ENCODE data around the gene CST7.

The CST7 gene

GRCh38 chr20:24963672-24964505 is 14.8 kb downstream of the CST7 start:
- Histone ChIP-seq H3K4me3 (ENCODE audit: insufficient read depth, low read length, poor library complexity, severe bottlenecking) (no peak overlapping the region), H3K9me2 (replicated peaks; ENCODE audit: insufficient read depth, low read length) (no peaks in the 10 kb centered on the region), H3K36me3 (ENCODE audit: low read length) (no peaks in the 10 kb centered on the region), H3F3A (ENCODE audit: insufficient read depth) (no peaks in the 10 kb centered on the region), H2AFZ (ENCODE audit: low read depth, low read length, severe bottlenecking) (no peak overlapping the region), H3K9ac (ENCODE audit: low read length) (no peak overlapping the region), H3K9me3 (ENCODE audit: insufficient read depth, low read length) (no peaks in the 10 kb centered on the region), H3K4me2 (ENCODE audit: low read depth, low read length, poor library complexity, severe bottlenecking) (no peak overlapping the region), H3K27ac (ENCODE audit: low read depth, low read length) (no peak overlapping the region), H3K27me3 (ENCODE audit: low read length) (no peaks in the 10 kb centered on the region), H3K79me2 (ENCODE audit: insufficient read depth, low read length) (no peaks in the 10 kb centered on the region), H4K20me1 (ENCODE audit: low read depth, low read length) (no peaks in the 10 kb centered on the region)
- TF ChIP-seq, protein P1, sequence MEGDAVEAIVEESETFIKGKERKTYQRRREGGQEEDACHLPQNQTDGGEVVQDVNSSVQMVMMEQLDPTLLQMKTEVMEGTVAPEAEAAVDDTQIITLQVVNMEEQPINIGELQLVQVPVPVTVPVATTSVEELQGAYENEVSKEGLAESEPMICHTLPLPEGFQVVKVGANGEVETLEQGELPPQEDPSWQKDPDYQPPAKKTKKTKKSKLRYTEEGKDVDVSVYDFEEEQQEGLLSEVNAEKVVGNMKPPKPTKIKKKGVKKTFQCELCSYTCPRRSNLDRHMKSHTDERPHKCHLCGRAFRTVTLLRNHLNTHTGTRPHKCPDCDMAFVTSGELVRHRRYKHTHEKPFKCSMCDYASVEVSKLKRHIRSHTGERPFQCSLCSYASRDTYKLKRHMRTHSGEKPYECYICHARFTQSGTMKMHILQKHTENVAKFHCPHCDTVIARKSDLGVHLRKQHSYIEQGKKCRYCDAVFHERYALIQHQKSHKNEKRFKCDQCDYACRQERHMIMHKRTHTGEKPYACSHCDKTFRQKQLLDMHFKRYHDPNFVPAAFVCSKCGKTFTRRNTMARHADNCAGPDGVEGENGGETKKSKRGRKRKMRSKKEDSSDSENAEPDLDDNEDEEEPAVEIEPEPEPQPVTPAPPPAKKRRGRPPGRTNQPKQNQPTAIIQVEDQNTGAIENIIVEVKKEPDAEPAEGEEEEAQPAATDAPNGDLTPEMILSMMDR (IDR thresholded peaks at IDR 0.05; ENCODE audit: insufficient read depth, low read length, poor library complexity, severe bottlenecking): no peak
- no peak for TF ChIP-seq EZH2phosphoT487 (conservative IDR thresholded peaks at IDR 0.05; ENCODE audit: low read length)

DNA sequence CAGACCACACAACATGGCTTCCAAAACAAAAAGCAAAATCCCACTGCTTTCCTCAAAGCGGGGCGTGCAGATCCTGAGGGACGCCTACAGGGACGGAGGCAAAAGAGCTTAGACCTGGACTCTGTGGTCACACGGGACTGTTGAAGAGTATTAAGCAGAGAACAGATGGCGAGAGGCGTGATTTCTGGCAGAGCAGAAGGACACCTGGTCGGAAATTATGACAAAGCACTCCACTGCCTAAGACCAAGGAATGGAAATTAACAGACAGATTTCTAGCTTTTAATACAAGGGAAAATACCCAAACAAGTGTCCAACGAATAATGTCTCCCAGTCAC is 15.4 kb downstream of the CST7 start:
- Histone ChIP-seq H3K4me2 (ENCODE audit: low read depth, low read length, poor library complexity, severe bottlenecking) (no peak overlapping the region), H3K27me3 (ENCODE audit: low read length) (no peaks in the 10 kb centered on the region), H3K9me3 (ENCODE audit: insufficient read depth, low read length) (no peaks in the 10 kb centered on the region), H3K4me3 (ENCODE audit: insufficient read depth, low read length, poor library complexity, severe bottlenecking) (no peak overlapping the region), H3F3A (ENCODE audit: insufficient read depth) (no peaks in the 10 kb centered on the region), H3K9me2 (replicated peaks; ENCODE audit: insufficient read depth, low read length) (no peaks in the 10 kb centered on the region), H3K27ac (ENCODE audit: low read depth, low read length) (no peak overlapping the region), H3K79me2 (ENCODE audit: insufficient read depth, low read length) (no peaks in the 10 kb centered on the region), H2AFZ (ENCODE audit: low read depth, low read length, severe bottlenecking) (no peak overlapping the region), H4K20me1 (ENCODE audit: low read depth, low read length) (no peaks in the 10 kb centered on the region), H3K36me3 (ENCODE audit: low read length) (no peaks in the 10 kb centered on the region), H3K9ac (ENCODE audit: low read length) (no peak overlapping the region)
- TF ChIP-seq EZH2phosphoT487 (conservative IDR thresholded peaks at IDR 0.05; ENCODE audit: low read length): no peak
- TF ChIP-seq, protein P1 (IDR thresholded peaks at IDR 0.05; ENCODE audit: insufficient read depth, low read length, poor library complexity, severe bottlenecking): no peak

DNA sequence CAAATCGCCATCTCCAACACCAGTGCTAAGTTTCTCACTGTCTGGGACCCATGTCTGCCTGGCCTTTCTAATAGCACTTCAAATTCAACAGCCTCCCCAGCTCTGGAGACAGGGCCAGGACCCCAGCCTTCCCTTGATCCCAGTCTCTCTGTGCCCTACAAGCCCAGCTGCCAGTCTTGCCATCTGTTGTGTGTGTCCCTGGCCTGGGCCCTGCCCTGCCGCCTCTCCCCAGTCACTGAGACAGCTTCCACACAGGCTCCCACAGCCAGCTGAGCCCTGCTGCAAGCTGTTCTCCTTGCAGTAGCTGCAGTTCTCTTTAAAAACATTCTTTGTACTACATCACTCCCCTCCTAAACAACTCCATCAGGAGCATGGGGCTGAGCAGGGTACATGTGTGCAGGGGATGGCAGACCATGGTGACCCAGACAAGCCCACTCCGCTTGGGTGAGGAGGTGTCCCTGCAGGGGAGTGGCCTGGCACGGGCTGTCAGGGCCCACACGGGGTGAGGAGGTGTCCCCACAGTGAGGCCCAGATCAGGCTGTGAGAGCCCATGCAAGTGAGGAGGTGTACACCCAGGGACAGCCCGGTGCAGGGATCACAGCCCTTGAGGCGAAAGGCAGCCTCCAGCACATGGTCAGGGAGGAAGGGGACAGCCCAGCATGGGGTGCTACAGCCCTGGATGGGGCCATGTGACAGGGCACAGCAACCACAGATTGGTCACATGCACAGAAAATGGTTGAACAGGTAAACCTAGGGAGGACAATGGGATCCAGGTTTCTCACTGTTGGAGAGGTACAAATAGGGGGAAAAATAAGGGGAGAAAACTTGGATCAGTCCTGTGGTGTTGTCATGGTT is 16.2 kb downstream of the CST7 start:
- Histone ChIP-seq H3K27ac (ENCODE audit: low read depth, low read length) (no peak overlapping the region), H4K20me1 (ENCODE audit: low read depth, low read length) (no peaks in the 10 kb centered on the region), H3K9me2 (replicated peaks; ENCODE audit: insufficient read depth, low read length) (no peaks in the 10 kb centered on the region), H3K4me2 (ENCODE audit: low read depth, low read length, poor library complexity, severe bottlenecking) (no peak overlapping the region), H3K4me3 (ENCODE audit: insufficient read depth, low read length, poor library complexity, severe bottlenecking) (no peak overlapping the region), H3F3A (ENCODE audit: insufficient read depth) (no peaks in the 10 kb centered on the region), H3K9ac (ENCODE audit: low read length) (no peak overlapping the region), H3K9me3 (ENCODE audit: insufficient read depth, low read length) (no peaks in the 10 kb centered on the region), H3K27me3 (ENCODE audit: low read length) (no peaks in the 10 kb centered on the region), H3K36me3 (ENCODE audit: low read length) (no peaks in the 10 kb centered on the region), H2AFZ (ENCODE audit: low read depth, low read length, severe bottlenecking) (no peak overlapping the region), H3K79me2 (ENCODE audit: insufficient read depth, low read length) (no peaks in the 10 kb centered on the region)
- TF ChIP-seq, protein P1 (IDR thresholded peaks at IDR 0.05; ENCODE audit: insufficient read depth, low read length, poor library complexity, severe bottlenecking): no peak
- no peak for TF ChIP-seq EZH2phosphoT487 (conservative IDR thresholded peaks at IDR 0.05; ENCODE audit: low read length)
